GM18508 (cell line): ENCODE data around the gene EVI2B.
"Not testable (repeated sequence)": the region's sequence is repeated elsewhere in the genome, so short reads cannot be mapped to it uniquely, and the experiment has no call there.

ENCODE experiments used
- ATAC-seq: cut with Tn5 transposase; IDR thresholded peaks from one replicate; pipeline ENCODE4 v1.9.1; 2021; ENCODE audit warnings: moderate number of reproducible peaks; ENCODE audit not compliant: insufficient read depth, unreplicated experiment

The EVI2B gene

GRCh38 chr17:31311526-31311925 is 2.3 kb downstream of the EVI2B start:
- ATAC-seq = no peak

GRCh38 chr17:31310886-31311285 is 3.0 kb downstream of the EVI2B start:
- ATAC-seq = no peak

GRCh38 chr17:31310260-31310659 is 3.6 kb downstream of the EVI2B start:
- ATAC-seq = no peak

GRCh38 chr17:31309556-31309955 is 4.3 kb downstream of the EVI2B start:
- ATAC-seq = no peak

- ATAC-seq = no peak
These were observed 5.2 kb downstream of the EVI2B start for GRCh38 chr17:31308372-31309334.

GRCh38 chr17:31307640-31308039 is 6.2 kb downstream of the EVI2B start:
- ATAC-seq = no peak

- ATAC-seq = no peak
These were observed 14.2 kb downstream of the EVI2B start for GRCh38 chr17:31299624-31300023.

GRCh38 chr17:31297090-31297489 is 16.8 kb downstream of the EVI2B start, which contains the start of gene OMG:
TSS of gene OMG (minus strand) at chr17:31297239. CDS start at chr17:31296331, 908 bp downstream.
- ATAC-seq = no peak

- ATAC-seq = no peak
These were observed 17.7 kb downstream of the EVI2B start for GRCh38 chr17:31296142-31296541.

- ATAC-seq = no peak
These were observed 18.4 kb downstream of the EVI2B start for GRCh38 chr17:31295489-31295871.

GRCh38 chr17:31294820-31295488 is 18.9 kb downstream of the EVI2B start:
- no peak for ATAC-seq

- ATAC-seq = no peak
These were observed 19.6 kb downstream of the EVI2B start for GRCh38 chr17:31294231-31294630.

- ATAC-seq = no peak
These were observed 20.3 kb downstream of the EVI2B start for GRCh38 chr17:31293581-31293980.

- no peak for ATAC-seq
These were observed 22.0 kb downstream of the EVI2B start for GRCh38 chr17:31291820-31292219.

GRCh38 chr17:31289790-31290189 is 24.1 kb downstream of the EVI2B start:
- ATAC-seq = no peak

GRCh38 chr17:31287932-31288331 is 25.9 kb downstream of the EVI2B start:
- not testable (repeated sequence) for ATAC-seq

GRCh38 chr17:31286587-31286986 is 27.3 kb downstream of the EVI2B start:
- ATAC-seq = no peak

GRCh38 chr17:31283841-31284240 is 30.0 kb downstream of the EVI2B start:
- ATAC-seq = no peak

GRCh38 chr17:31281061-31281460 is 32.8 kb downstream of the EVI2B start:
- ATAC-seq = no peak

GRCh38 chr17:31279401-31279800 is 34.5 kb downstream of the EVI2B start:
- no peak for ATAC-seq

- no peak for ATAC-seq
These were observed 38.7 kb downstream of the EVI2B start for GRCh38 chr17:31275116-31275515.
